MCF 10A (cell line): Measurements from ENCODE around the gene CEP192. TPM values are rescaled to one million over a fixed set of nuclear protein-coding genes. Genes with fewer than 3 reads are reported as not detected.

Experiments
- BruUV-seq: library from RNA; stranded (reverse); fragments of 400-500 nt; replicated peaks from 2 replicates; lab custom pipeline; 2021; lab: Mats Ljungman, UMichigan
- CTCF ChIA-PET: fragments of 300-600 bp; sonication (Branson Sonifier 250); formaldehyde crosslinking; extraction: SDS; loops from one replicate; lab custom pipeline; 2021; ENCODE audit warnings: antibody characterized with exemption, inconsistent platforms; lab: Yijun Ruan, JAX
- POLR2A ChIA-PET: fragments of 300-600, 350-650 bp; sonication (Branson Sonifier 250); formaldehyde crosslinking; extraction: SDS; loops from one replicate; lab custom pipeline; 2020; ENCODE audit warnings: antibody characterized with exemption, inconsistent platforms; lab: Yijun Ruan, JAX
- DNase-seq: peaks from one replicate; pipeline ENCODE4 v3.0.0-alpha.2; 2018; ENCODE audit not compliant: unreplicated experiment
- H3K27ac Mint-ChIP-seq: one replicate; pipeline ENCODE4 v1.8.0; 2022; ENCODE audit warnings: mild to moderate bottlenecking, low read depth, mixed read lengths; ENCODE audit not compliant: unreplicated experiment
- H3K27me3 Mint-ChIP-seq: one replicate; pipeline ENCODE4 v1.8.0; 2022; ENCODE audit warnings: mixed read lengths; ENCODE audit not compliant: insufficient read depth, unreplicated experiment
- H3K36me3 Mint-ChIP-seq: one replicate; pipeline ENCODE4 v1.8.0; 2022; ENCODE audit warnings: mild to moderate bottlenecking, moderate library complexity, mixed read lengths; ENCODE audit not compliant: insufficient read depth, unreplicated experiment
- H3K4me1 Mint-ChIP-seq: one replicate; pipeline ENCODE4 v1.8.0; 2022; ENCODE audit warnings: mixed read lengths; ENCODE audit not compliant: insufficient read depth, unreplicated experiment
- H3K4me3 Mint-ChIP-seq: one replicate; pipeline ENCODE4 v1.8.0; 2022; ENCODE audit warnings: mild to moderate bottlenecking, moderate library complexity, mixed read lengths; ENCODE audit not compliant: unreplicated experiment
- H3K9me3 Mint-ChIP-seq: one replicate; pipeline ENCODE4 v1.8.0; 2022; ENCODE audit warnings: mixed read lengths; ENCODE audit not compliant: unreplicated experiment
- CTCF ChIP-seq: fragments of 200-600 bp; IDR thresholded peaks from one replicate; pipeline ENCODE4 v1.8.0; 2022; ENCODE audit warnings: antibody characterized with exemption, mild to moderate bottlenecking; ENCODE audit not compliant: unreplicated experiment
- intact Hi-C: fragments of 100-400 bp; cut with micrococcal nuclease; formaldehyde crosslinking; loops from 2 replicates; pipeline ENCODE4 v1.14.1; 2022
- total RNA-seq: library from RNA; stranded (reverse); gene quantifications from 2 replicates; pipeline ENCODE4 v1.2.3, GENCODE V29; 2022

CEP192 gene
- total RNA-seq, 1 experiment from 2014 or later = 14.3 TPM

GRCh38 chr18:13138420-13139139, 147.4 kb downstream of the CEP192 start:
- ChIA-PET POLR2A (no interaction called here), CTCF (no interaction called here)
- no peak for DNase-seq
- H3K27ac Mint-ChIP-seq = no peak overlapping the region
- peaks cover 5% of the 10 kb centered on the region for H3K36me3 Mint-ChIP-seq
- H3K4me3 Mint-ChIP-seq = no peak overlapping the region
- peaks cover 7% of the 10 kb centered on the region for H3K9me3 Mint-ChIP-seq
- H3K4me1 Mint-ChIP-seq = peaks cover 6% of the 10 kb centered on the region
- no TSS peak for BruUV-seq
- no peak for TF ChIP-seq CTCF
- H3K27me3 Mint-ChIP-seq = no peaks in the 10 kb centered on the region
- intact Hi-C loops = no loop called here

- H3K36me3 Mint-ChIP-seq = no peaks in the 10 kb centered on the region
- CTCF ChIA-PET = interaction anchor here (0.7 kb wide), 1 partner anchor 87 kb away, joined by 3 read pairs; no protein-coding TSS in a partner anchor
- POLR2A ChIA-PET = no interaction called here
- intact Hi-C loops = no loop called here
- H3K27me3 Mint-ChIP-seq = no peaks in the 10 kb centered on the region
- TF ChIP-seq CTCF = no peak
- DNase-seq = no peak
- no peak overlapping the region for H3K27ac Mint-ChIP-seq
- BruUV-seq = no TSS peak
- no peak overlapping the region for H3K4me3 Mint-ChIP-seq
- peaks cover 10% of the 10 kb centered on the region for H3K9me3 Mint-ChIP-seq
- peaks cover 6% of the 10 kb centered on the region for H3K4me1 Mint-ChIP-seq
These were observed 148.8 kb downstream of the CEP192 start for GRCh38 chr18:13139885-13140450.

GRCh38 chr18:13141209-13141608, 150.0 kb downstream of the CEP192 start:
- TF ChIP-seq CTCF = no peak
- intact Hi-C loops = no loop called here
- BruUV-seq = no TSS peak
- no peaks in the 10 kb centered on the region for H3K36me3 Mint-ChIP-seq
- H3K27ac Mint-ChIP-seq = no peak overlapping the region
- ChIA-PET POLR2A (no interaction called here), CTCF (interaction anchor here (0.6 kb wide), 1 partner anchor 40 kb away, joined by 4 read pairs; no protein-coding TSS in a partner anchor)
- H3K4me3 Mint-ChIP-seq = no peak overlapping the region
- peaks cover 6% of the 10 kb centered on the region for H3K4me1 Mint-ChIP-seq
- H3K9me3 Mint-ChIP-seq = peaks cover 19% of the 10 kb centered on the region
- DNase-seq = no peak
- H3K27me3 Mint-ChIP-seq = no peaks in the 10 kb centered on the region

GRCh38 chr18:13145636-13146190, 154.6 kb downstream of the CEP192 start:
- ChIA-PET POLR2A (interaction anchor here (1.4 kb wide), 1 partner anchor 13 kb away, joined by 3 read pairs; no protein-coding TSS in a partner anchor), CTCF (interaction anchor here (0.7 to 1.7 kb wide), 2 partner anchors 14 to 408 kb away, joined by 3 to 7 read pairs; no protein-coding TSS in a partner anchor)
- TF ChIP-seq CTCF = no peak
- Mint-ChIP-seq H3K36me3 (no peaks in the 10 kb centered on the region), H3K4me1 (no peaks in the 10 kb centered on the region), H3K27ac (no peak overlapping the region), H3K9me3 (peaks cover 26% of the 10 kb centered on the region), H3K27me3 (peaks cover 21% of the 10 kb centered on the region), H3K4me3 (no peak overlapping the region)
- intact Hi-C loops = no loop called here
- no peak for DNase-seq
- no TSS peak for BruUV-seq
